ENCODE measurements around the gene FLOT1. TPM values are rescaled to one million over a fixed set of nuclear protein-coding genes. Genes with fewer than 3 reads are reported as not detected.

Gene FLOT1
- total RNA-seq, 1 experiment from 2014 or later, result 116 TPM

- Histone ChIP-seq H3K4me3 (ENCODE audit: low read depth, low read length, poor library complexity, severe bottlenecking) (no peak overlapping the region), H3K9me3 (ENCODE audit: low read depth, low read length, poor library complexity, severe bottlenecking) (no peaks in the 10 kb centered on the region), H3K4me1 (ENCODE audit: insufficient read depth, low read length, poor library complexity, severe bottlenecking) (peaks cover 5% of the 10 kb centered on the region), H3K36me3 (ENCODE audit: insufficient read depth, low read length, poor library complexity, severe bottlenecking) (peaks cover 47% of the 10 kb centered on the region), H3K27ac (ENCODE audit: low read depth, low read length, poor library complexity, severe bottlenecking) (no peak overlapping the region), H3K27me3 (replicated peaks; ENCODE audit: insufficient read depth, low read depth, low read length, poor library complexity) (no peaks in the 10 kb centered on the region)
- TF ChIP-seq EZH2 (IDR thresholded peaks at IDR 0.05; ENCODE audit: borderline replicate concordance, low read depth, low read length, poor library complexity, severe bottlenecking) (no peak), CTCF (conservative IDR thresholded peaks at IDR 0.05; ENCODE audit: low read depth, low read length) (no peak)
- intact Hi-C loops (cut with micrococcal nuclease; ENCODE audit: unreplicated experiment), result no loop called here
- ChIA-PET POLR2A (ENCODE audit: low non-redundant PET) (no interaction called here), CTCF (no interaction called here)
- DNase-seq (ENCODE audit: low spot score), result no peak
- BruUV-seq (replicated peaks), result no TSS peak
Measured at GRCh38 chr6:30705620-30706019, 36.9 kb downstream of the FLOT1 start.

GRCh38 chr6:30703821-30704220, 38.7 kb downstream of the FLOT1 start:
- ChIA-PET POLR2A (ENCODE audit: low non-redundant PET) (interaction anchor here (0.6 kb wide), 1 partner anchor 106 kb away, joined by 28 read pairs; no protein-coding TSS in a partner anchor), CTCF (no interaction called here)
- TF ChIP-seq EZH2 (IDR thresholded peaks at IDR 0.05; ENCODE audit: borderline replicate concordance, low read depth, low read length, poor library complexity, severe bottlenecking), result no peak
- no peak for TF ChIP-seq CTCF (conservative IDR thresholded peaks at IDR 0.05; ENCODE audit: low read depth, low read length)
- DNase-seq (ENCODE audit: low spot score), result no peak
- H3K27ac ChIP-seq (ENCODE audit: low read depth, low read length, poor library complexity, severe bottlenecking), result no peak overlapping the region
- no TSS peak for BruUV-seq (replicated peaks)
- no peaks in the 10 kb centered on the region for H3K9me3 ChIP-seq (ENCODE audit: low read depth, low read length, poor library complexity, severe bottlenecking)
- H3K4me3 ChIP-seq (ENCODE audit: low read depth, low read length, poor library complexity, severe bottlenecking), result no peak overlapping the region
- peaks cover 5% of the 10 kb centered on the region for H3K4me1 ChIP-seq (ENCODE audit: insufficient read depth, low read length, poor library complexity, severe bottlenecking)
- H3K27me3 ChIP-seq (replicated peaks; ENCODE audit: insufficient read depth, low read depth, low read length, poor library complexity), result no peaks in the 10 kb centered on the region
- peaks cover 46% of the 10 kb centered on the region for H3K36me3 ChIP-seq (ENCODE audit: insufficient read depth, low read length, poor library complexity, severe bottlenecking)
- intact Hi-C loops (cut with micrococcal nuclease; ENCODE audit: unreplicated experiment), result no loop called here

- TF ChIP-seq EZH2 (IDR thresholded peaks at IDR 0.05; ENCODE audit: borderline replicate concordance, low read depth, low read length, poor library complexity, severe bottlenecking) (no peak), CTCF (conservative IDR thresholded peaks at IDR 0.05; ENCODE audit: low read depth, low read length) (no peak)
- DNase-seq (ENCODE audit: low spot score), result no peak
- Histone ChIP-seq H3K4me3 (ENCODE audit: low read depth, low read length, poor library complexity, severe bottlenecking) (no peak overlapping the region), H3K9me3 (ENCODE audit: low read depth, low read length, poor library complexity, severe bottlenecking) (no peaks in the 10 kb centered on the region), H3K4me1 (ENCODE audit: insufficient read depth, low read length, poor library complexity, severe bottlenecking) (peaks cover 5% of the 10 kb centered on the region), H3K27ac (ENCODE audit: low read depth, low read length, poor library complexity, severe bottlenecking) (no peak overlapping the region), H3K36me3 (ENCODE audit: insufficient read depth, low read length, poor library complexity, severe bottlenecking) (peaks cover 45% of the 10 kb centered on the region), H3K27me3 (replicated peaks; ENCODE audit: insufficient read depth, low read depth, low read length, poor library complexity) (no peaks in the 10 kb centered on the region)
- no TSS peak for BruUV-seq (replicated peaks)
- intact Hi-C loops (cut with micrococcal nuclease; ENCODE audit: unreplicated experiment), result no loop called here
- CTCF ChIA-PET, result no interaction called here
- POLR2A ChIA-PET (ENCODE audit: low non-redundant PET), result no interaction called here
Measured at GRCh38 chr6:30703011-30703410, 39.5 kb downstream of the FLOT1 start.
